ENCODE measurements around the gene PRUNE2. TPM values are rescaled to one million over a fixed set of nuclear protein-coding genes. Genes with fewer than 3 reads are reported as not detected.
"Not testable (repeated sequence)": the region's sequence is repeated elsewhere in the genome, so short reads cannot be mapped to it uniquely, and the experiment has no call there.

PRUNE2 gene
- polyA plus RNA-seq, 6 donors from 2014 or later, result 0.12 to 0.65 (median 0.23) TPM; not detected in 1

GRCh38 chr9:76758476-76758875 is 147.4 kb downstream of the PRUNE2 start:
- H3K9me3 Mint-ChIP-seq, result no peaks in the 10 kb centered on the region
- peak overlapping the region in 5 of 6 donors; percentile 48 to 97 (median 63) for H3K27ac Mint-ChIP-seq
- H3K36me3 Mint-ChIP-seq, result no peaks in the 10 kb centered on the region
- H3K27me3 Mint-ChIP-seq, result no peaks in the 10 kb centered on the region
- DNase-seq (no peak), ATAC-seq (ENCODE audit: low read depth in 2 of 2) (no peak)
- H3K4me1 Mint-ChIP-seq, result peaks cover 38 to 53% (median 44%) of the 10 kb centered on the region in 3 donors
- peak overlapping the region in 4 of 8 donors; percentile 7 to 77 (median 64) for H3K4me3 Mint-ChIP-seq

GRCh38 chr9:76756941-76757673 is 148.8 kb downstream of the PRUNE2 start:
- peak overlapping the region in 1 of 6 donors; percentile 24 for H3K27ac Mint-ChIP-seq
- no peak for ATAC-seq (ENCODE audit: low read depth in 2 of 2)
- peak overlapping the region in 2 of 8 donors; percentile 3 to 44 for H3K4me3 Mint-ChIP-seq

GRCh38 chr9:76756268-76756640 is 149.7 kb downstream of the PRUNE2 start:
- ATAC-seq (ENCODE audit: low read depth in 2 of 2) (peak; percentile 5 to 11), DNase-seq (no peak)
- Mint-ChIP-seq H3K4me1 (peaks cover 40 to 51% (median 46%) of the 10 kb centered on the region in 3 donors), H3K9me3 (no peaks in the 10 kb centered on the region), H3K4me3 (peak overlapping the region in 7 of 8 donors; percentile 13 to 84 (median 75)), H3K27me3 (no peaks in the 10 kb centered on the region), H3K27ac (peak overlapping the region; percentile 3 to 96 (median 73)), H3K36me3 (no peaks in the 10 kb centered on the region)

More at GRCh38 chr9:76756941-76757673, 148.8 kb downstream of the PRUNE2 start:
- Mint-ChIP-seq H3K36me3 (no peaks in the 10 kb centered on the region), H3K9me3 (no peaks in the 10 kb centered on the region), H3K27me3 (no peaks in the 10 kb centered on the region), H3K4me1 (peaks cover 38 to 53% (median 44%) of the 10 kb centered on the region in 3 donors)
- no peak for DNase-seq

GRCh38 chr9:76751001-76751400 is 154.9 kb downstream of the PRUNE2 start:
- Mint-ChIP-seq H3K9me3 (peaks cover 0 to 2% (median 0%) of the 10 kb centered on the region in 7 donors), H3K36me3 (peaks cover 0 to under 1% of the 10 kb centered on the region in 2 donors), H3K27me3 (peaks cover 0 to 9% (median 0%) of the 10 kb centered on the region in 3 donors), H3K27ac (peak overlapping the region in 3 of 6 donors; percentile 1 to 12 (median 5)), H3K4me1 (peaks cover 18 to 26% (median 20%) of the 10 kb centered on the region in 3 donors), H3K4me3 (no peak overlapping the region)
- ATAC-seq (ENCODE audit: low read depth in 2 of 2) (peak; percentile 20 to 43), DNase-seq (peak; percentile 20)

- no peaks in the 10 kb centered on the region for H3K4me1 Mint-ChIP-seq
- ATAC-seq (ENCODE audit: low read depth in 2 of 2), result no peak
Measured at GRCh38 chr9:76744336-76744735, 161.6 kb downstream of the PRUNE2 start.

GRCh38 chr9:76743931-76744330 is 162.0 kb downstream of the PRUNE2 start:
- H3K4me1 Mint-ChIP-seq, result no peaks in the 10 kb centered on the region
- no peak for DNase-seq
- H3K36me3 Mint-ChIP-seq, result peaks cover 0 to 16% of the 10 kb centered on the region in 2 donors
- H3K27me3 Mint-ChIP-seq, result peaks cover 0 to 30% (median 0%) of the 10 kb centered on the region in 3 donors
- H3K27ac Mint-ChIP-seq, result no peak overlapping the region
- peaks cover 6 to 31% (median 15%) of the 10 kb centered on the region in 7 donors for H3K9me3 Mint-ChIP-seq
- no peak for ATAC-seq (ENCODE audit: low read depth in 2 of 2)
- no peak overlapping the region for H3K4me3 Mint-ChIP-seq

More at GRCh38 chr9:76744336-76744735, 161.6 kb downstream of the PRUNE2 start:
- H3K4me3 Mint-ChIP-seq, result no peak overlapping the region
- no peak for DNase-seq
- peaks cover 6 to 31% (median 15%) of the 10 kb centered on the region in 7 donors for H3K9me3 Mint-ChIP-seq
- H3K36me3 Mint-ChIP-seq, result peaks cover 0 to 16% of the 10 kb centered on the region in 2 donors
- no peak overlapping the region for H3K27ac Mint-ChIP-seq
- peaks cover 0 to 27% (median 0%) of the 10 kb centered on the region in 3 donors for H3K27me3 Mint-ChIP-seq

GRCh38 chr9:76742890-76743289 is 163.0 kb downstream of the PRUNE2 start:
- H3K9me3 Mint-ChIP-seq, result peaks cover 6 to 31% (median 13%) of the 10 kb centered on the region in 7 donors
- not testable (repeated sequence) for ATAC-seq (ENCODE audit: low read depth in 2 of 2); DNase-seq; H3K4me1 Mint-ChIP-seq; H3K4me3 Mint-ChIP-seq; H3K27ac Mint-ChIP-seq
- peaks cover 0 to 30% (median 0%) of the 10 kb centered on the region in 3 donors for H3K27me3 Mint-ChIP-seq
- H3K36me3 Mint-ChIP-seq, result peaks cover 0 to 16% of the 10 kb centered on the region in 2 donors

- H3K4me1 Mint-ChIP-seq, result peaks cover 0 to 1% (median 0%) of the 10 kb centered on the region in 3 donors
- H3K4me3 Mint-ChIP-seq, result no peak overlapping the region
- peaks cover 0 to 30% (median 0%) of the 10 kb centered on the region in 3 donors for H3K27me3 Mint-ChIP-seq
- H3K27ac Mint-ChIP-seq, result no peak overlapping the region
- DNase-seq (no peak), ATAC-seq (ENCODE audit: low read depth in 2 of 2) (no peak)
- H3K9me3 Mint-ChIP-seq, result peaks cover 6 to 31% (median 13%) of the 10 kb centered on the region in 7 donors
- H3K36me3 Mint-ChIP-seq, result peaks cover 0 to 16% of the 10 kb centered on the region in 2 donors
Measured at GRCh38 chr9:76741524-76741923, 164.4 kb downstream of the PRUNE2 start.

GRCh38 chr9:76738402-76738801 is 167.5 kb downstream of the PRUNE2 start:
- no peak overlapping the region for H3K27ac Mint-ChIP-seq
- H3K9me3 Mint-ChIP-seq, result peaks cover 4 to 19% (median 10%) of the 10 kb centered on the region in 7 donors
- ATAC-seq (ENCODE audit: low read depth in 2 of 2) (no peak), DNase-seq (no peak)
- H3K36me3 Mint-ChIP-seq, result peaks cover 0 to 8% of the 10 kb centered on the region in 2 donors
- H3K4me3 Mint-ChIP-seq, result no peak overlapping the region
- H3K4me1 Mint-ChIP-seq, result peaks cover 0 to 7% (median 5%) of the 10 kb centered on the region in 3 donors
- H3K27me3 Mint-ChIP-seq, result peaks cover 0 to 12% (median 0%) of the 10 kb centered on the region in 3 donors

GRCh38 chr9:76737154-76737902 is 168.6 kb downstream of the PRUNE2 start:
- Mint-ChIP-seq H3K9me3 (peaks cover 0 to 8% (median 3%) of the 10 kb centered on the region in 7 donors), H3K27ac (no peak overlapping the region), H3K4me1 (peaks cover 0 to 7% (median 5%) of the 10 kb centered on the region in 3 donors), H3K36me3 (peaks cover 0 to 3% of the 10 kb centered on the region in 2 donors), H3K27me3 (peaks cover 0 to 12% (median 0%) of the 10 kb centered on the region in 3 donors), H3K4me3 (no peak overlapping the region)
- ATAC-seq (ENCODE audit: low read depth in 2 of 2), result no peak
- no peak for DNase-seq

- Mint-ChIP-seq H3K36me3 (no peaks in the 10 kb centered on the region), H3K27me3 (peaks cover 0 to 12% (median 6%) of the 10 kb centered on the region in 3 donors), H3K9me3 (no peaks in the 10 kb centered on the region), H3K27ac (no peak overlapping the region), H3K4me3 (no peak overlapping the region), H3K4me1 (peaks cover 0 to 7% (median 5%) of the 10 kb centered on the region in 3 donors)
- DNase-seq (no peak), ATAC-seq (ENCODE audit: low read depth in 2 of 2) (no peak)
Measured at GRCh38 chr9:76734716-76735115, 171.2 kb downstream of the PRUNE2 start.

- H3K27me3 Mint-ChIP-seq, result peaks cover 0 to 6% (median under 1%) of the 10 kb centered on the region in 3 donors
- H3K36me3 Mint-ChIP-seq, result no peaks in the 10 kb centered on the region
- no peak overlapping the region for H3K27ac Mint-ChIP-seq
- H3K4me1 Mint-ChIP-seq, result peaks cover 0 to 7% (median 5%) of the 10 kb centered on the region in 3 donors
- ATAC-seq (ENCODE audit: low read depth in 2 of 2) (no peak), DNase-seq (no peak)
- no peaks in the 10 kb centered on the region for H3K9me3 Mint-ChIP-seq
- H3K4me3 Mint-ChIP-seq, result no peak overlapping the region
Measured at GRCh38 chr9:76733096-76733495, 172.8 kb downstream of the PRUNE2 start.

- H3K27me3 Mint-ChIP-seq, result peaks cover 0 to 6% (median under 1%) of the 10 kb centered on the region in 3 donors
- ATAC-seq (ENCODE audit: low read depth in 2 of 2) (no peak), DNase-seq (no peak)
- H3K9me3 Mint-ChIP-seq, result no peaks in the 10 kb centered on the region
- H3K4me3 Mint-ChIP-seq, result no peak overlapping the region
- H3K27ac Mint-ChIP-seq, result peak overlapping the region in 1 of 6 donors; percentile 11
- no peaks in the 10 kb centered on the region for H3K36me3 Mint-ChIP-seq
- peaks cover 0 to 7% (median 5%) of the 10 kb centered on the region in 3 donors for H3K4me1 Mint-ChIP-seq
Measured at GRCh38 chr9:76732341-76732958, 173.5 kb downstream of the PRUNE2 start.

Measured in naive B cell (primary cell).